Upper lobe of left lung (tissue), 4 donors: ENCODE data around the gene UBL5.

Source experiments
- POLR2AphosphoS5 ChIP-seq, 2 donors: sonication (generic); formaldehyde crosslinking; IDR thresholded peaks; one replicate each; pipeline ENCODE4 v1.5.1; 2017; ENCODE audit warnings: antibody characterized with exemption in 2 of 2
- TF ChIP-seq, protein P1 (sequence below), 6 experiments: fragments of 450-650 bp in 4 of 6; fragments of 200-600 bp in 2 of 6; sonication (generic) in 2 of 6; IDR thresholded peaks; one replicate each; pipeline ENCODE4 v1.5.1; 2016 to 2019; ENCODE audit warnings: antibody characterized with exemption in 6 of 6

DNA sequence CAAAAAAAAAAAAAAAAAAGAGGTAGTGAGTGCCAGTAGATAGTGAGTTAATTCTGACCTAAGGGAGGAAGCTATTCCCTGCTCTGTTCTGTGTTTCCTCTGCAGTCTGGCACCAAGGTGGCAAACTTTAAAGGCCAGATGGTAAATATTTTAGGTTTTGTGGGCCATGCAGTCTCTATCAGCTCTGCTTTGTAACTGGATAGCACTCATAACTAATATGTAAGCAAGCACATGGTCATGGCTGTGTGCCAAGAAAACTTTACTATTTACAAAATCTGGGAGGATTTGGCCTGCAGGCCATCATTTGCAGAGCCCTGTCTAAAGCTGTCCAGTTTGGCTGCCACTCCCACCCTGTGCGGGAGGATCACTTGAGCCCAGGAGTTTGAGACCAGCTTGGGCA, 11.7 kb downstream of the UBL5 start:
- TF ChIP-seq, protein P1, sequence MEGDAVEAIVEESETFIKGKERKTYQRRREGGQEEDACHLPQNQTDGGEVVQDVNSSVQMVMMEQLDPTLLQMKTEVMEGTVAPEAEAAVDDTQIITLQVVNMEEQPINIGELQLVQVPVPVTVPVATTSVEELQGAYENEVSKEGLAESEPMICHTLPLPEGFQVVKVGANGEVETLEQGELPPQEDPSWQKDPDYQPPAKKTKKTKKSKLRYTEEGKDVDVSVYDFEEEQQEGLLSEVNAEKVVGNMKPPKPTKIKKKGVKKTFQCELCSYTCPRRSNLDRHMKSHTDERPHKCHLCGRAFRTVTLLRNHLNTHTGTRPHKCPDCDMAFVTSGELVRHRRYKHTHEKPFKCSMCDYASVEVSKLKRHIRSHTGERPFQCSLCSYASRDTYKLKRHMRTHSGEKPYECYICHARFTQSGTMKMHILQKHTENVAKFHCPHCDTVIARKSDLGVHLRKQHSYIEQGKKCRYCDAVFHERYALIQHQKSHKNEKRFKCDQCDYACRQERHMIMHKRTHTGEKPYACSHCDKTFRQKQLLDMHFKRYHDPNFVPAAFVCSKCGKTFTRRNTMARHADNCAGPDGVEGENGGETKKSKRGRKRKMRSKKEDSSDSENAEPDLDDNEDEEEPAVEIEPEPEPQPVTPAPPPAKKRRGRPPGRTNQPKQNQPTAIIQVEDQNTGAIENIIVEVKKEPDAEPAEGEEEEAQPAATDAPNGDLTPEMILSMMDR (IDR thresholded peaks at IDR 0.05): no peak
- TF ChIP-seq POLR2AphosphoS5 (IDR thresholded peaks at IDR 0.05): no peak
